GM15510 (cell line): ENCODE results near the gene DNAJB6.

Experiments used
- POLR2A ChIP-seq: IDR thresholded peaks from 3 replicates; pipeline ENCODE4 v1.6.1; 2011; ENCODE audit warnings: borderline replicate concordance; ENCODE audit not compliant: insufficient read length; ENCODE audit errors: extremely low read depth

Gene DNAJB6

GRCh38 chr7:157309988-157310668, 26.7 kb upstream of the DNAJB6 start:
- TF ChIP-seq POLR2A = no peak

GRCh38 chr7:157310676-157311185, 26.1 kb upstream of the DNAJB6 start:
- no peak for TF ChIP-seq POLR2A

GRCh38 chr7:157312941-157313340, 23.9 kb upstream of the DNAJB6 start:
- TF ChIP-seq POLR2A = no peak

GRCh38 chr7:157313645-157314044, 23.2 kb upstream of the DNAJB6 start:
- TF ChIP-seq POLR2A = no peak

GRCh38 chr7:157318015-157318706, 18.6 kb upstream of the DNAJB6 start:
- TF ChIP-seq POLR2A = no peak

GRCh38 chr7:157320608-157320980, 16.2 kb upstream of the DNAJB6 start:
- TF ChIP-seq POLR2A = no peak

- no peak for TF ChIP-seq POLR2A
These were observed 13.4 kb upstream of the DNAJB6 start for GRCh38 chr7:157323401-157323800.

GRCh38 chr7:157329447-157329846, 7.4 kb upstream of the DNAJB6 start:
- no peak for TF ChIP-seq POLR2A

- TF ChIP-seq POLR2A = no peak
These were observed 1.6 kb upstream of the DNAJB6 start for GRCh38 chr7:157335236-157335635.

GRCh38 chr7:157335991-157336382, 817 bp upstream of the DNAJB6 start:
- no peak for TF ChIP-seq POLR2A

GRCh38 chr7:157337316-157338149, 729 bp downstream of the DNAJB6 start:
- no peak for TF ChIP-seq POLR2A

- no peak for TF ChIP-seq POLR2A
These were observed 3.2 kb downstream of the DNAJB6 start for GRCh38 chr7:157339777-157340677.

- no peak for TF ChIP-seq POLR2A
These were observed 10.6 kb downstream of the DNAJB6 start for GRCh38 chr7:157347217-157347904.

GRCh38 chr7:157348548-157348947, 11.7 kb downstream of the DNAJB6 start:
- TF ChIP-seq POLR2A = no peak

GRCh38 chr7:157352516-157352915, 15.7 kb downstream of the DNAJB6 start:
- TF ChIP-seq POLR2A = no peak
